Thyroid gland (tissue), 4 donors: ENCODE results near the gene ELL2. TPM values are rescaled to one million over a fixed set of nuclear protein-coding genes. Genes with fewer than 3 reads are reported as not detected.

Experiments used
- DNase-seq, 2 donors: peaks; one replicate each; pipeline ENCODE4 v3.0.0-alpha.2; 2019
- H3K27ac ChIP-seq, 3 donors: fragments of 200-600 bp; sonication (generic); 1 replicate in 2 of 3; 2 replicates in 1 of 3; pipeline ENCODE4 v1.5.1; 2016 to 2019; ENCODE audit warnings: mild to moderate bottlenecking in 1 of 3, moderate library complexity in 1 of 3
- H3K27me3 ChIP-seq: fragments of 200-600 bp; sonication (generic); one replicate; pipeline ENCODE4 v1.5.1; 2019
- H3K36me3 ChIP-seq, 2 donors: fragments of 200-600 bp; sonication (generic); one replicate each; pipeline ENCODE4 v1.5.1; 2016 to 2019
- H3K4me1 ChIP-seq, 2 donors: fragments of 200-600 bp; sonication (generic); one replicate each; pipeline ENCODE4 v1.5.1; 2017 to 2019
- H3K4me3 ChIP-seq, 3 donors: fragments of 200-600 bp; sonication (generic); replicated peaks in 1 of 3; 1 replicate in 2 of 3; 2 replicates in 1 of 3; pipeline ENCODE4 v1.5.1; 2016; ENCODE audit warnings: mild to moderate bottlenecking in 1 of 3
- H3K9me3 ChIP-seq: fragments of 200-600 bp; sonication (generic); one replicate; pipeline ENCODE4 v1.5.1; 2017
- POLR2A ChIP-seq, 2 donors: fragments of 450-650 bp; IDR thresholded peaks; one replicate each; pipeline ENCODE4 v1.6.1; 2017; ENCODE audit warnings: antibody characterized with exemption in 2 of 2, mild to moderate bottlenecking in 2 of 2, moderate library complexity in 1 of 2
- WGBS, 2 donors: methylation state at CpG; one replicate each; pipeline ENCODE4 v1.1.5; 2017; 5-methylcytosine and 5-hydroxymethylcytosine counted together
- intact Hi-C: fragments of 100-400 bp; cut with DNase I; formaldehyde crosslinking; loops from one replicate; pipeline ENCODE4 v1.15.1; 2023
- total RNA-seq, 4 donors: library from RNA; depleted of rRNA; stranded (reverse); fragments of >200 nt; gene quantifications; one replicate each; pipeline ENCODE4 v1.2.3, GENCODE V29; 2016
- TF ChIP-seq, protein P1 (sequence below), 6 experiments: fragments of 200-600 bp in 3 of 6; fragments of 450-650 bp in 3 of 6; sonication (generic) in 3 of 6; IDR thresholded peaks; one replicate each; pipeline ENCODE4 v1.5.1; 2016 to 2019; ENCODE audit warnings: antibody characterized with exemption in 6 of 6, mild to moderate bottlenecking in 2 of 6, inconsistent platforms in 1 of 6, moderate library complexity in 1 of 6

Gene ELL2
- total RNA-seq, 4 donors from 2014 or later = 56.1 to 80.2 (median 69.6) TPM

DNA sequence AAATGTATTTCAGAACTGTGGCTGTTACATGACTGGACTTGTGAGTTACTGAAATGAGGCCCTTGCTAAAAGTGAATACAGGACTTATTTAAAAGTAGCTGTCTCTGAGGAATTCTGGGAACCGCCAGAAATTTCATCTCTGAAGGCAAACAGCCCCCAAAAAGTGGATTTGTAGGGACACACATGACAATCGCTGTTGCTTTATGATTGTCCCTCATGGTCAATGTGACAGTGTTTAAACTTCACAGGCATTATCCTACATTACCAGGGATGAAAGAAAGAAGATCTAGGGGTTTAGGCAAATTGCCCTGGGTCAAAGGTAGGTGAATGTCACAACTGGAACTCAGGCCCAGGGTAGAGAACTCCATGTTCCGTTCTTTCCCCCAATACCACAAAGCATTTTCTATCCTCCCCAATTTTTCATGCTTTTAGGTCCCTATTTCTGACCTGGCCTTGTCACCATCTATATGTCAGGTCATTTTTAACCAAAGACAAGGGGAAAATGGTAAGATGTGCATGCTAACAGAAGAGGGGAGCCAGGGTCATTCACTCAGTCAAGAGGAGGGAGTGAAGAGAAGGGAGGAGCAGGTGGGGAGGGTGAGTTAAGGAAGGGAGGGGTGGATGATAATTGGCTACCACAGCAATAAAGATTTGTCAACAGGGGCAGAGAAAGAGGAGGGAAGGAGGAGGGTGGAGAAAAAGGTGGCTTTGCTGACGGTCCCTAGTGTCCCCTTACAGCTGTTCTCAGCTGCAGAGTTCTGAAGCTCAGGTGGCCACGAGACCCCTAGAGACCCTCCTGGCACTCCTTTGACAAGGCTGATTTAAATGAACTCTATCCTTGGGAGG, 81.3 kb downstream of the ELL2 start:
- H3K27ac ChIP-seq = no peak overlapping the region
- no peaks in the 10 kb centered on the region for H3K9me3 ChIP-seq
- 79 to 83% methylated on average over 5 of the region's 5 CpGs for WGBS, 2 donors
- no peak for DNase-seq
- H3K36me3 ChIP-seq = no peaks in the 10 kb centered on the region
- no peaks in the 10 kb centered on the region for H3K27me3 ChIP-seq
- TF ChIP-seq, protein P1, sequence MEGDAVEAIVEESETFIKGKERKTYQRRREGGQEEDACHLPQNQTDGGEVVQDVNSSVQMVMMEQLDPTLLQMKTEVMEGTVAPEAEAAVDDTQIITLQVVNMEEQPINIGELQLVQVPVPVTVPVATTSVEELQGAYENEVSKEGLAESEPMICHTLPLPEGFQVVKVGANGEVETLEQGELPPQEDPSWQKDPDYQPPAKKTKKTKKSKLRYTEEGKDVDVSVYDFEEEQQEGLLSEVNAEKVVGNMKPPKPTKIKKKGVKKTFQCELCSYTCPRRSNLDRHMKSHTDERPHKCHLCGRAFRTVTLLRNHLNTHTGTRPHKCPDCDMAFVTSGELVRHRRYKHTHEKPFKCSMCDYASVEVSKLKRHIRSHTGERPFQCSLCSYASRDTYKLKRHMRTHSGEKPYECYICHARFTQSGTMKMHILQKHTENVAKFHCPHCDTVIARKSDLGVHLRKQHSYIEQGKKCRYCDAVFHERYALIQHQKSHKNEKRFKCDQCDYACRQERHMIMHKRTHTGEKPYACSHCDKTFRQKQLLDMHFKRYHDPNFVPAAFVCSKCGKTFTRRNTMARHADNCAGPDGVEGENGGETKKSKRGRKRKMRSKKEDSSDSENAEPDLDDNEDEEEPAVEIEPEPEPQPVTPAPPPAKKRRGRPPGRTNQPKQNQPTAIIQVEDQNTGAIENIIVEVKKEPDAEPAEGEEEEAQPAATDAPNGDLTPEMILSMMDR (IDR thresholded peaks at IDR 0.05) = no peak
- TF ChIP-seq POLR2A (IDR thresholded peaks at IDR 0.05) = no peak
- H3K4me1 ChIP-seq = peaks cover 0 to 5% of the 10 kb centered on the region in 2 donors
- H3K4me3 ChIP-seq = no peak overlapping the region
- intact Hi-C loops = no loop called here

DNA sequence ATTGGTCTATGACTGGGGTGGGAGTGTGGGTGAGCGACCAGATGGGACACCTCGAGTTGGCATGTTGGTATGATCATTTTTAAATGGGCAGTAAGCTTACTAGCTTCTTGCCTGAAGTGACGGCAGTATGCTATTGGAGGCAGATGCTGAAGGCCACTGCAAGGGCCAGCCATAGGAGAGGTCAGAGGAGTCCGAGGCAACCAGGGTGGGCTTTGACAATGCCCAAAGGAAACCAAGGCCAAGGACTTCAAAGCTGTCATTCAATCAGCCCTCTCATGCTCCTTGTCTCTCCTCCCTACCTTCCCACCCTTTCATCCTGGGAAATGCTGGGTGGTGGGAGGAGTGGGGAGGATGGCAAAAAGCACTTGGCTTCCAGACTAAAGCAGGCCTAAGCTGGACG, 82.0 kb downstream of the ELL2 start:
- no peak overlapping the region for H3K4me3 ChIP-seq
- intact Hi-C loops = no loop called here
- WGBS, 2 donors = 89 to 91% methylated on average over 5 of the region's 5 CpGs

DNA sequence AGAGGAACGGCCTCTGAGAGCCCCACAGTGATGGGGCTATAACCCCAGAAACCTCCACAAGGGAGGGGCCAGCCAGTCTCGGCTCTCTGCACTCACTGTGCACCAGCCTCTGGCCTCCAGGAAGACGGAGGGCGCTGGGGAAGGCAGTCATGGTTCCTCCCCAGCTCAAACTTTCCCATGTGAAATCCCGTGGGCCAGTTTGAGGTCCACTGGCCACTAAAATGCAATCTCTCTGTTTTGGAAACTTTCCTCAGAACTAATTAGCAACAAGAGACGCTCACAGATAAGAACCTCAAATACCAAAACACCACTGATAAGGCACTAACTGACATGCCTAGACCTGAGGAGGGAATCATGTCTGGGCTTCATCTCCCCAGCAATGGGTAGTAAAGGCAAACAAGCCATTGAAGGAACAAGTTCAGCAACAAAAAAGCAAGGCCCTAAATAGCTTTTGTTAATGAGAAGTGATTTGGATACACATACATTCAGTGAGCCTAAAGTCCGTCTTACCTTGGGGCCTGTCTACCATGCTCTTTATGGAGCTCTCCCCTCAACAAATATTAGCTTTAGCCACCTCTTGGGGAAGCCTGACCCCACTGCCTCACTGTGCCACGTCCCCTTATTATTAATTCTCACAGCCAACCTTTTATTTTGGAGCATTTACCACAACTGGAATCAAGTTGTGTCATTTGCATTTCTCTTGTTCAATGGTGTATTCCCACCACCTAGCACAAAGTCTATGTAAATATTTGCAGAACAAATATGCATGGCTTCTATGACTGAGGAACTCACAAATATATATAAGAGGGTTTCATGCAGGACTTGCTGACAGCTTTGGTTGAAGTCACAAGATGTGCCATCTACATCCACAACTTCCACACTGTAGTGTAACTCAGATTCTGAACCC, 83.0 kb downstream of the ELL2 start:
- no peaks in the 10 kb centered on the region for H3K4me1 ChIP-seq
- no peaks in the 10 kb centered on the region for H3K36me3 ChIP-seq
- no peak for TF ChIP-seq POLR2A (IDR thresholded peaks at IDR 0.05)
- TF ChIP-seq, protein P1 (IDR thresholded peaks at IDR 0.05) = no peak
- H3K4me3 ChIP-seq = no peak overlapping the region
- H3K9me3 ChIP-seq = no peaks in the 10 kb centered on the region
- no peaks in the 10 kb centered on the region for H3K27me3 ChIP-seq
- intact Hi-C loops = no loop called here
- no peak for DNase-seq
- H3K27ac ChIP-seq = no peak overlapping the region
- WGBS, 2 donors = 75 to 79% methylated on average over 8 of the region's 8 CpGs

More for the DNA sequence above, 82.0 kb downstream of the ELL2 start:
- no peak for TF ChIP-seq POLR2A (IDR thresholded peaks at IDR 0.05)
- TF ChIP-seq, protein P1 (IDR thresholded peaks at IDR 0.05) = no peak
- Histone ChIP-seq H3K36me3 (no peaks in the 10 kb centered on the region), H3K4me1 (peaks cover 0 to 5% of the 10 kb centered on the region in 2 donors), H3K27ac (no peak overlapping the region), H3K9me3 (no peaks in the 10 kb centered on the region), H3K27me3 (no peaks in the 10 kb centered on the region)
- no peak for DNase-seq

DNA sequence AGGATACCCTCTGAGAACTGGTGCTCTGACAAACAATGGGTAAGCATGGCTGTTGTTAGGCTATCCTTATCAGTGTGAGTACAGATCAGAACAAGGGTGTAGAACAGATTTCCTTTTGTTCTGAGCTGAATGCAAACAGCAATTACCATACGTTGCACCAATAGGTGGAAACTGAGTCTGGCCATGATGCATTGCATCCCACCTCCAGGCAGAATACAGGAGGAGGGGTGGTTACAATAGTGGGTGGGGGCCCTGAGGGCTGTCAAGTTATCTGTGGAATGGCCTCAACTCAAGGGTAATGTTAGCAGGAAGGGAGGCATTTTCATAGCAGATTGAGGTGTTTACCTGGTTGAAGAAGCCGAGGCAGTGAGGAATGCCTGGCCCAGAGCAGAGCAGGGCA, 84.9 kb downstream of the ELL2 start:
- DNase-seq = no peak
- no peak overlapping the region for H3K27ac ChIP-seq
- intact Hi-C loops = no loop called here
- H3K27me3 ChIP-seq = no peaks in the 10 kb centered on the region
- H3K9me3 ChIP-seq = no peaks in the 10 kb centered on the region
- no peaks in the 10 kb centered on the region for H3K4me1 ChIP-seq
- WGBS, 2 donors = 86 to 89% methylated on average over 2 of the region's 2 CpGs
- H3K36me3 ChIP-seq = no peaks in the 10 kb centered on the region
- no peak for TF ChIP-seq POLR2A (IDR thresholded peaks at IDR 0.05)
- TF ChIP-seq, protein P1 (IDR thresholded peaks at IDR 0.05) = no peak
- no peak overlapping the region for H3K4me3 ChIP-seq
